Transverse colon (tissue), 3 donors: ENCODE results near the gene TRMT61A.

Experiments used
- EP300 ChIP-seq: sonication (generic); formaldehyde crosslinking; IDR thresholded peaks from one replicate; pipeline ENCODE4 v1.6.1; 2017; ENCODE audit warnings: antibody characterized with exemption, low read depth
- POLR2A ChIP-seq: fragments of 450-650 bp; IDR thresholded peaks from one replicate; pipeline ENCODE4 v1.6.1; 2016; ENCODE audit warnings: antibody characterized with exemption, mild to moderate bottlenecking, moderate library complexity
- TF ChIP-seq, protein P1 (sequence below), 5 experiments: fragments of 200-600 bp in 3 of 5; fragments of 450-650 bp in 2 of 5; sonication (generic) in 3 of 5; IDR thresholded peaks; 1 replicate in 2 of 5; 2 replicates in 3 of 5; pipeline ENCODE4 v1.5.1; 2016 to 2017; ENCODE audit warnings: antibody characterized with exemption in 5 of 5, inconsistent platforms in 3 of 5, mild to moderate bottlenecking in 2 of 5, moderate library complexity in 1 of 5

DNA sequence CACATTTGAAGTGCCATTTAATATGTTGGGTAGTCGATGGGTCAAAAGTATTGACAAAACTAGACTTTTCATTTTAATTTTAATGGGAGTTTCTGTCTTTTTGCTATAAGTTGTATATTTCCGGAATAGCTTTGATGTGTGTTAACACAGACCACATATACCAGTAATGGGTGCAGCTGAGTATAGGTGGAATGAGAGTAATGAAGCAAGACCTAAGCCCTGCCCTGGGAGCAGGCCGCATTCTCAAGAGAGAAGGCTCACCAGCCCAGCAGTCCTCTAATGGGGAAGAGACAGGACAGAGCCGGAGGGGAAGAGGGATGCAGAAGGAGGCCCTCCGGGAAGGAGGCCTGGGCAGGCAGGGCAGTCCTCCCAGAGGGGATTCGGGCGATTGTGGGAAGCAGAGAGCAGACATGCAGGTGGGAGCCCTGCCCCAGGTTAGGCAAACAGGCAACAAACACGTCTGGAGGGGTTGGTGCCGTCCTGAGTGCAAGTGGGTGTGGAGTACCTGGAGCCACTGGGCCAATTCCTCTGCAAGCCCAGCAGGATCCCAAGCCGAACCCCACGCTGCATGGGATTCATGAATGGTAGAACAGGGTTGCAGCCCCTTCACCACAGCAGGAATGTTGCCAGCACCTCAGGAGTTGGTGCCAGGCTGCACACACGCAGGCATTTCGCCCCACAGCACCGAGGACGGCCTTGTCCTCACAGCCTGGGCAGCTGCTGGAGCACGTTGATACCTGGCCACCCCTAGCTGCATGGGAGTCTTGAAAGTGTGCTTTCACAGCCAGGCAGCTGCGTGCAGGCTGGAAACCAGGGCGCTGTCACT is 14.2 kb upstream of the TRMT61A start:
- no peak for TF ChIP-seq POLR2A
- TF ChIP-seq, protein P1, sequence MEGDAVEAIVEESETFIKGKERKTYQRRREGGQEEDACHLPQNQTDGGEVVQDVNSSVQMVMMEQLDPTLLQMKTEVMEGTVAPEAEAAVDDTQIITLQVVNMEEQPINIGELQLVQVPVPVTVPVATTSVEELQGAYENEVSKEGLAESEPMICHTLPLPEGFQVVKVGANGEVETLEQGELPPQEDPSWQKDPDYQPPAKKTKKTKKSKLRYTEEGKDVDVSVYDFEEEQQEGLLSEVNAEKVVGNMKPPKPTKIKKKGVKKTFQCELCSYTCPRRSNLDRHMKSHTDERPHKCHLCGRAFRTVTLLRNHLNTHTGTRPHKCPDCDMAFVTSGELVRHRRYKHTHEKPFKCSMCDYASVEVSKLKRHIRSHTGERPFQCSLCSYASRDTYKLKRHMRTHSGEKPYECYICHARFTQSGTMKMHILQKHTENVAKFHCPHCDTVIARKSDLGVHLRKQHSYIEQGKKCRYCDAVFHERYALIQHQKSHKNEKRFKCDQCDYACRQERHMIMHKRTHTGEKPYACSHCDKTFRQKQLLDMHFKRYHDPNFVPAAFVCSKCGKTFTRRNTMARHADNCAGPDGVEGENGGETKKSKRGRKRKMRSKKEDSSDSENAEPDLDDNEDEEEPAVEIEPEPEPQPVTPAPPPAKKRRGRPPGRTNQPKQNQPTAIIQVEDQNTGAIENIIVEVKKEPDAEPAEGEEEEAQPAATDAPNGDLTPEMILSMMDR (IDR thresholded peaks at IDR 0.05), result no peak
- TF ChIP-seq EP300, result no peak
